AG04449 (cell line): Measurements from ENCODE around the gene COCH.

Experiments
- CTCF ChIA-PET: fragments of 350-600 bp; formaldehyde crosslinking; extraction: SDS; loops from one replicate; lab custom pipeline; 2021; ENCODE audit warnings: antibody characterized with exemption; lab: Yijun Ruan, JAX
- POLR2A ChIA-PET: fragments of 400-600, 350-600 bp; formaldehyde crosslinking; extraction: SDS; loops from one replicate; lab custom pipeline; 2020; ENCODE audit warnings: antibody characterized with exemption, inconsistent platforms; lab: Yijun Ruan, JAX
- DNase-seq: peaks from one replicate; pipeline ENCODE4 v3.0.0-alpha.2; 2010; ENCODE audit warnings: low read depth, low spot score
- H3K4me3 ChIP-seq: 2 replicates; pipeline ENCODE4 v1.5.1; 2011; ENCODE audit warnings: low read depth, mild to moderate bottlenecking, control low read depth, low read length
- CTCF ChIP-seq: IDR thresholded peaks from one replicate; pipeline ENCODE4 v1.5.1; 2011; ENCODE audit warnings: mild to moderate bottlenecking, moderate library complexity, low read length, control low read depth, inconsistent platforms; ENCODE audit not compliant: insufficient read depth; ENCODE audit errors: missing control alignments

The COCH gene

GRCh38 chr14:30908826-30909225 lies 34.5 kb downstream of the COCH start:
- H3K4me3 ChIP-seq: no peak overlapping the region
- ChIA-PET POLR2A (no interaction called here), CTCF (no interaction called here)
- no peak for DNase-seq
- no peak for TF ChIP-seq CTCF

GRCh38 chr14:30914812-30915211 lies 40.5 kb downstream of the COCH start:
- TF ChIP-seq CTCF: no peak
- POLR2A ChIA-PET: no interaction called here
- no peak overlapping the region for H3K4me3 ChIP-seq
- no peak for DNase-seq
- CTCF ChIA-PET: interaction anchor here (1.5 kb wide), 1 partner anchor 16 kb away, joined by 3 read pairs; no protein-coding TSS in a partner anchor

- ChIA-PET CTCF (interaction anchor here (1.5 kb wide), 1 partner anchor 15 kb away, joined by 3 read pairs; no protein-coding TSS in a partner anchor), POLR2A (no interaction called here)
- no peak overlapping the region for H3K4me3 ChIP-seq
- DNase-seq: no peak
- no peak for TF ChIP-seq CTCF
These were observed 41.2 kb downstream of the COCH start for GRCh38 chr14:30915596-30915995.

- no peak overlapping the region for H3K4me3 ChIP-seq
- no peak for DNase-seq
- no peak for TF ChIP-seq CTCF
- POLR2A ChIA-PET: no interaction called here
- CTCF ChIA-PET: no interaction called here
These were observed 46.9 kb downstream of the COCH start for GRCh38 chr14:30921305-30921704.

- CTCF ChIA-PET: no interaction called here
- H3K4me3 ChIP-seq: no peak overlapping the region
- no peak for DNase-seq
- TF ChIP-seq CTCF: no peak
- POLR2A ChIA-PET: no interaction called here
These were observed 47.4 kb downstream of the COCH start for GRCh38 chr14:30921788-30922187.

- POLR2A ChIA-PET: no interaction called here
- no peak overlapping the region for H3K4me3 ChIP-seq
- TF ChIP-seq CTCF: no peak
- DNase-seq: no peak
- CTCF ChIA-PET: interaction anchor here (0.6 kb wide), 1 partner anchor 8 kb away, joined by 3 read pairs; no protein-coding TSS in a partner anchor
These were observed 50.9 kb downstream of the COCH start for GRCh38 chr14:30925254-30925653.
